DOHH2 (cell line): ENCODE results near the gene MAGI1.

Source experiments
- H3F3A ChIP-seq: fragments of 200-600 bp; sonication (generic), shearing (Covaris generic); 2 replicates; pipeline ENCODE4 v1.6.0; 2016; ENCODE audit warnings: antibody characterized with exemption, mild to moderate bottlenecking; ENCODE audit not compliant: control insufficient read depth, insufficient read depth
- H3K27ac ChIP-seq: fragments of 200-600 bp; sonication (generic); 2 replicates; pipeline ENCODE4 v1.5.1; 2014; ENCODE audit warnings: low read depth, mild to moderate bottlenecking, low read length, moderate library complexity
- H3K27me3 ChIP-seq: fragments of 200-600 bp; sonication (generic); 2 replicates; pipeline ENCODE4 v1.6.1; 2014; ENCODE audit warnings: mild to moderate bottlenecking, low read length, mixed read lengths; ENCODE audit not compliant: control insufficient read depth
- H3K36me3 ChIP-seq: fragments of 200-600 bp; sonication (generic); 2 replicates; pipeline ENCODE4 v1.6.1; 2014; ENCODE audit warnings: mild to moderate bottlenecking, low read length, moderate library complexity, mixed read lengths; ENCODE audit not compliant: control insufficient read depth
- H3K4me1 ChIP-seq: fragments of 200-600 bp; sonication (generic); 2 replicates; pipeline ENCODE4 v1.6.1; 2014; ENCODE audit warnings: mild to moderate bottlenecking, low read length, mixed read lengths; ENCODE audit not compliant: control insufficient read depth
- H3K4me2 ChIP-seq: fragments of 200-600 bp; sonication (generic); 2 replicates; pipeline ENCODE4 v1.6.0; 2014; ENCODE audit warnings: mild to moderate bottlenecking, low read length, moderate library complexity
- H3K4me3 ChIP-seq: fragments of 200-600 bp; sonication (generic); 2 replicates; pipeline ENCODE4 v1.5.1; 2014; ENCODE audit warnings: mild to moderate bottlenecking, low read length, mixed read lengths
- H3K79me2 ChIP-seq: fragments of 200-600 bp; sonication (generic); 2 replicates; pipeline ENCODE4 v1.6.1; 2014; ENCODE audit warnings: mild to moderate bottlenecking, low read length, mixed read lengths; ENCODE audit not compliant: control insufficient read depth
- H3K9me2 ChIP-seq: fragments of 200-600 bp; sonication (generic); replicated peaks from 2 replicates; pipeline ENCODE4 v1.6.1; 2014; ENCODE audit warnings: mild to moderate bottlenecking, low read length, mixed read lengths; ENCODE audit not compliant: control insufficient read depth
- H3K9me3 ChIP-seq: fragments of 200-600 bp; sonication (generic); 2 replicates; pipeline ENCODE4 v1.6.1; 2014; ENCODE audit warnings: antibody characterized with exemption, low read length, mixed read lengths; ENCODE audit not compliant: control insufficient read depth, insufficient read depth
- H4K20me1 ChIP-seq: fragments of 200-600 bp; sonication (generic); 2 replicates; pipeline ENCODE4 v1.6.0; 2014; ENCODE audit warnings: low read depth, mild to moderate bottlenecking, antibody characterized with exemption, low read length, moderate library complexity; ENCODE audit not compliant: control insufficient read depth, insufficient read depth
- EZH2phosphoT487 ChIP-seq: fragments of 200-600 bp; sonication (generic); IDR thresholded peaks from 2 replicates; pipeline ENCODE4 v1.6.1; 2017; ENCODE audit warnings: borderline replicate concordance, mild to moderate bottlenecking, antibody characterized with exemption, low read length, moderate library complexity, mixed read lengths
- TF ChIP-seq, protein P1 (sequence below): fragments of 200-600 bp; sonication (generic); IDR thresholded peaks from one replicate; pipeline ENCODE4 v1.5.1; 2014; ENCODE audit warnings: antibody characterized with exemption, mild to moderate bottlenecking, low read depth, low read length; ENCODE audit not compliant: poor library complexity, severe bottlenecking

The MAGI1 gene

DNA sequence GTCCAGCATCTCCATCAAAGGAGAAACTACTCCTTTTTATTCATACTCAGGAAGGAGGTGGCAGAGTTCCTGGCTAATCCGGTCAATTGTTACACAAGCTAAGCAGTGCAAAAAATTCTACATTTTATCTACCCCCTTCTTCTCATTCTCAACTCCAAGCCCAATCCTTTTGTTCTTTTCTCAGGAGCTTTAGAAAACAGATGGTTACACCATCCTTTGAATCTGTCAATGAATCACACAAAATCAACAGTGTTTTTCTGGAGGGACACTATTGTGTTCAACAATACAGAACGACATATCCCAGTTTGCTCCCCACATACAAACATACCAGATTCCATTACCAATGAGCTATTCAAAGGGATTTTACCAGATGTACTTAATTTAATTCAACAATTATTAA, 362.1 kb downstream of the MAGI1 start:
- no peaks in the 10 kb centered on the region for H3F3A ChIP-seq
- H3K4me1 ChIP-seq, result no peaks in the 10 kb centered on the region
- H4K20me1 ChIP-seq, result no peaks in the 10 kb centered on the region
- H3K4me3 ChIP-seq, result no peak overlapping the region
- no peaks in the 10 kb centered on the region for H3K79me2 ChIP-seq
- H3K9me2 ChIP-seq, result no peaks in the 10 kb centered on the region
- TF ChIP-seq EZH2phosphoT487, result no peak
- TF ChIP-seq, protein P1, sequence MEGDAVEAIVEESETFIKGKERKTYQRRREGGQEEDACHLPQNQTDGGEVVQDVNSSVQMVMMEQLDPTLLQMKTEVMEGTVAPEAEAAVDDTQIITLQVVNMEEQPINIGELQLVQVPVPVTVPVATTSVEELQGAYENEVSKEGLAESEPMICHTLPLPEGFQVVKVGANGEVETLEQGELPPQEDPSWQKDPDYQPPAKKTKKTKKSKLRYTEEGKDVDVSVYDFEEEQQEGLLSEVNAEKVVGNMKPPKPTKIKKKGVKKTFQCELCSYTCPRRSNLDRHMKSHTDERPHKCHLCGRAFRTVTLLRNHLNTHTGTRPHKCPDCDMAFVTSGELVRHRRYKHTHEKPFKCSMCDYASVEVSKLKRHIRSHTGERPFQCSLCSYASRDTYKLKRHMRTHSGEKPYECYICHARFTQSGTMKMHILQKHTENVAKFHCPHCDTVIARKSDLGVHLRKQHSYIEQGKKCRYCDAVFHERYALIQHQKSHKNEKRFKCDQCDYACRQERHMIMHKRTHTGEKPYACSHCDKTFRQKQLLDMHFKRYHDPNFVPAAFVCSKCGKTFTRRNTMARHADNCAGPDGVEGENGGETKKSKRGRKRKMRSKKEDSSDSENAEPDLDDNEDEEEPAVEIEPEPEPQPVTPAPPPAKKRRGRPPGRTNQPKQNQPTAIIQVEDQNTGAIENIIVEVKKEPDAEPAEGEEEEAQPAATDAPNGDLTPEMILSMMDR, result no peak
- H3K27me3 ChIP-seq, result no peaks in the 10 kb centered on the region
- H3K4me2 ChIP-seq, result no peak overlapping the region
- no peaks in the 10 kb centered on the region for H3K36me3 ChIP-seq
- H3K27ac ChIP-seq, result no peak overlapping the region
- no peaks in the 10 kb centered on the region for H3K9me3 ChIP-seq

DNA sequence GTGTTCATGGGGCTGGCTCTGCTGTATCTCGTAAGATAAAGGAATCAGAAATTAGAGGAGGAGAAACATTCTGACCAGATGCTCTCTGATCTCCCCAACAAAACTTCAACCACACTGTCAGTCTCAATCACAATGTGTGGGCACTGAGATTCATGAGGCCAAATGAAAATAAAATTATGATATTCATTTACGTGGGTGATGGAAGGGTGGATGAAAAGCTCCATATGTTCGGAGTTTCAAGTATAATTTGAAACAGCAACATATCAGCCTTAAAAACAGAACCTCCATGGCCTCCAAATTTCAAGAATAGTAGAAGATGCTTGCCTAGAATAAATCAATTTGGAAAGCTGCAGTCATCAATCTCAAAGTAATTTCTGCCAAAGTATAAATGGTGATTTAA, 363.7 kb downstream of the MAGI1 start:
- H3K9me2 ChIP-seq, result no peaks in the 10 kb centered on the region
- no peaks in the 10 kb centered on the region for H3K9me3 ChIP-seq
- no peak overlapping the region for H3K4me2 ChIP-seq
- H3K4me3 ChIP-seq, result no peak overlapping the region
- H4K20me1 ChIP-seq, result no peaks in the 10 kb centered on the region
- TF ChIP-seq, protein P1, result no peak
- no peak for TF ChIP-seq EZH2phosphoT487
- H3K36me3 ChIP-seq, result no peaks in the 10 kb centered on the region
- no peaks in the 10 kb centered on the region for H3K79me2 ChIP-seq
- no peaks in the 10 kb centered on the region for H3K27me3 ChIP-seq
- no peaks in the 10 kb centered on the region for H3F3A ChIP-seq
- H3K4me1 ChIP-seq, result no peaks in the 10 kb centered on the region
- H3K27ac ChIP-seq, result no peak overlapping the region

DNA sequence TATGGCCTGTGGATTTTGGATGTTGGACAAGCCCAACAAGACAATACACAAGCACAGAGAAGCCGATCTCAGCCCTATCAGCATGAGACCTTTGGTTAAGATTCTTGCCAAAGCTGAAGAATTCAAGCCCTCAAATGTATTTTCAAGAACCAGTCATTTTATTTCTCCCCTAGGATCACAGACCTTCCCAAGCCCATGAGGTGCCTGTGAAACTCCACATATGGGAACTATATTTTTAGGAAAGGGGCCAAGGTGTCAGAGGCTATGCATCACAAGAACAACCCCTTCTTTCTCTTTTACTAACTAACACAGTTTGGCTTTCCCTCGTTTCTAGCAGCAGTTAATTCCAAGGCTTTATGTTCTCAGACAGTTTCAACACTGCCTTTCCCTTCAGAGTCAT, 364.5 kb downstream of the MAGI1 start:
- TF ChIP-seq, protein P1, result no peak
- no peak for TF ChIP-seq EZH2phosphoT487
- Histone ChIP-seq H3K36me3 (no peaks in the 10 kb centered on the region), H3F3A (no peaks in the 10 kb centered on the region), H3K79me2 (no peaks in the 10 kb centered on the region), H3K27me3 (no peaks in the 10 kb centered on the region), H3K9me3 (no peaks in the 10 kb centered on the region), H3K27ac (no peak overlapping the region), H3K4me2 (no peak overlapping the region), H3K4me1 (no peaks in the 10 kb centered on the region), H3K4me3 (no peak overlapping the region), H3K9me2 (no peaks in the 10 kb centered on the region), H4K20me1 (no peaks in the 10 kb centered on the region)
